Occipital lobe (tissue), 2 donors: ENCODE results near the gene MXD4. TPM values are rescaled to one million over a fixed set of nuclear protein-coding genes. Genes with fewer than 3 reads are reported as not detected.

Experiments used
- DNase-seq: peaks from one replicate; lab custom pipeline; 2025; lab: John Stamatoyannopoulos, UW
- total RNA-seq: library from RNA; depleted of rRNA; stranded (reverse); fragments of >200 nt; gene quantifications from one replicate; pipeline ENCODE4 v1.2.3, GENCODE V29; 2014

Gene MXD4
- total RNA-seq, 1 donor from 2014 or later, result 19.7 TPM

DNA sequence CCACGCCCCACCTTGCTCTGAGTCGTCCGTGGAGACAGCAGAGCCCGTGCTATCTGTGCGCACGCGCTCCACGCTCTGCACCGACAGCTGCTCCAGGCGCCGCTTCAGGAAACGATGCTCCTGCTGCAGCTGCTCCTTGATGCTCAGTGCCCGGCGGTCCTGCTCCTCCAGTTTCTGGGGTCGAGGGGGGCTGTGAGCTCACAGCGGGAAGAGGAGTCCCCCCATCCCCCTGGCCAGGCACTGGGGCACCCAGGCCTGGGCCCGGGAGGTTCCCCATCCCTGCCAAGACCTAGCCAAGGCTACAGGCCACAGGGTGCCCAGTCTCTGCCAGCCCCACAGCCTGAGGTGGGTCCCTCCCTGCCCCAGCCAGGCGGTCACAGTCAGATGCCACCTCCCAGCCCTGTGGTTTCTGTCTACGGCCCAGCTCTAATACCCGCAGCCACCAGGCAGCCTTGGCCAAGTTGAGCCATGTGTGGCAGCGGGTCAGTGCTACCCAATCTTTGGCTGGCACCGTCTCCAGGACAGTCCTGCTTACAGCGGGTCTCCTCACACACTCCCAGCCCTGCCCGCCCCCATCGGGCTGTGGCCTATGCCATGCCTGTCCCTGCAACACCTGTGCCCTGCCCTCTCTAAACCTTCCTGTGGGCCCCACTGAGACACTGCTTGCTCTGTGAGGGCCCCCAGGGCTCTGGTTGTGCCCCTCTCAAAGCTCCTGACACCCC, 10.7 kb downstream of the MXD4 start:
- DNase-seq, result no peak

DNA sequence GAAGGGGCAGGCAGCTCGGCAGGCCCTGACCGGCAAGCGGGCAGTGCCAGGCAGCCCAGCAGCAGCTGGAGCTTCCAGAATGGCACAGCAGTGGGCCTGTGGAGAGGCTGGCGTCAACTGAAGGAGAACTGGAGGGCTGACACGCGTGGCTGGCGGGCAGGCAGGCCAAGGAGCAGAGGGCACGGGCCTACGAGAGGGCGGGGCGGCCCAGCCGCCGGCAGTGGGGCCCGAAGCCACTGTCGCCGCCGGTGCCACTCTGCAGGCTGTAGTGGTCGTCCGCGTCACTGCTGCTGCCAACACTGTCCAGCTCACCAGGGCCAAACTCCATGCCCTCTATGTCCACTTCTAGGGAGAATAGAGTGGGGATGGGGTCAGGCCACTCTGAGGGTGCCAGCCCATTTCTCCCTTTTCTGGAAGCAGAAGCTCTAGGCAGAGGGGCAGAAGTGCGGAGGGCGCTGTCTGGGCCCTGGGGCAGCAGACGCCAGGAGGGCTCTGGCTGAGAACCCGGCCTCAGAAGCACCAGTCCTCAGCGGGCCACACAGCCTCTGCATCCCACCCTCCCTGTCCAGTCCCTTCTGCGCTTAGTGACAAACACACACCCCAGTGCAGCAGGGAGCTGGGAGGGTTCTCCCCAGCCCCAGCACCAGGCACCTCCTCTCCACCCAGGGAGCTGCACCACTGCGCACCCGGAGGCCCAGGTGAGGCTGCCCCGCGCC, 11.4 kb downstream of the MXD4 start:
- no peak for DNase-seq

GRCh38 chr4:2249526-2250356, 12.2 kb downstream of the MXD4 start:
- no peak for DNase-seq

DNA sequence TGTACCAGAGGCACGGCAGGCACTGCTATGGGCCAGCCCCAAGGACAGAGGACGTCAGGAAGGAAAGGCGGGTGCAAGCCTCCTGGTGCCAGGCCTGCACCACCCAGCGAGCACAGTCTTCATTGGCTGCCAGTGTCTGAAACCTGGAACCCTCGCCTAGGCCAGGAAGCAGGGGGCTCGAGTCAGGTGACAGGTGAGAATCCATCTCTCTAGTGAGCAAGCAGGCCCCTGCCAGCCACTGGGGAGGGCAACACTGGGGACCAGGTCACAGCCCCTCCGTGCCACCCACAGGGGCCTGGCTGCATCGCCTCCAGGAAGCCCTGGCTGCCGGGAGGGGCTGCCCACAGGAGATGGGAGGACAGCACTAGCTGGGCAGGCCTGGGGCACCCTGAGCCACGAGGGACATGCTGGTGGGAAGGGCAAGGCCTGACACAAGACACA, 13.1 kb downstream of the MXD4 start:
- no peak for DNase-seq

DNA sequence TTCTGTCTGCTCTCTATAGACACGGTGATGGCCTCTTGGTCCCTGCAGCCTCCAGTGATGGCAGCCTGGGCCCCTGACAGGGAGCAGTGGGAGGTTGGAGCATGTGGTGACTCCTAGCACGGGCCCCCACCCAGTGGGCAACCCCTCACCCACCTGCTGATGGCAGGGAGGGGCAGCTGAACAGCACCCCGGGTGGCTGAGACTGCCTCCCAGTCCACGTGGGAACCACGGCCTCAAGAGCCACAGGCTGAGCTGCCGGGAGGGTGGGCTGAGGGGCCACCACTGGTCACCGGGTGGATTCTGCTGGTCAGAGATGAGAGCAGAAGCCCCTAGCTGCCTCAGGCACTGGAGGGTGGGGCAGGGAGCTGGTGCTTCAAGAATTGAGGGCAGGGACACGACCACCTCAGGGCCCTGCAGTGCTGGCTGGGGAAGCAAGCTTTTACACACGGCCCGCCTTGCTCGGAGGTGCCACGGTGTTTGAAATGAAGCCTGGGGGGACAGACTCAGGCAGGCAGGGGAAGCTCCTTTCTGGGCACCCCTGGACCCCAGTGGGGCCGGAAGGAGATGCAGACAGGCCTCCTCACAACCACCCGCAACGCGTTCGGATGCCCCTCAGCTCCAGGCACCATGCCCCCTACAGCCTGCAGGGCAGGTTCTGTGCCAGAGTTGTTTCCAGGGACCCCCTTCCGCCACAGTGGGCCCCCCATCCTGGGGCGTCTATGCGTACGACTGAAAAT, 13.7 kb downstream of the MXD4 start:
- no peak for DNase-seq

DNA sequence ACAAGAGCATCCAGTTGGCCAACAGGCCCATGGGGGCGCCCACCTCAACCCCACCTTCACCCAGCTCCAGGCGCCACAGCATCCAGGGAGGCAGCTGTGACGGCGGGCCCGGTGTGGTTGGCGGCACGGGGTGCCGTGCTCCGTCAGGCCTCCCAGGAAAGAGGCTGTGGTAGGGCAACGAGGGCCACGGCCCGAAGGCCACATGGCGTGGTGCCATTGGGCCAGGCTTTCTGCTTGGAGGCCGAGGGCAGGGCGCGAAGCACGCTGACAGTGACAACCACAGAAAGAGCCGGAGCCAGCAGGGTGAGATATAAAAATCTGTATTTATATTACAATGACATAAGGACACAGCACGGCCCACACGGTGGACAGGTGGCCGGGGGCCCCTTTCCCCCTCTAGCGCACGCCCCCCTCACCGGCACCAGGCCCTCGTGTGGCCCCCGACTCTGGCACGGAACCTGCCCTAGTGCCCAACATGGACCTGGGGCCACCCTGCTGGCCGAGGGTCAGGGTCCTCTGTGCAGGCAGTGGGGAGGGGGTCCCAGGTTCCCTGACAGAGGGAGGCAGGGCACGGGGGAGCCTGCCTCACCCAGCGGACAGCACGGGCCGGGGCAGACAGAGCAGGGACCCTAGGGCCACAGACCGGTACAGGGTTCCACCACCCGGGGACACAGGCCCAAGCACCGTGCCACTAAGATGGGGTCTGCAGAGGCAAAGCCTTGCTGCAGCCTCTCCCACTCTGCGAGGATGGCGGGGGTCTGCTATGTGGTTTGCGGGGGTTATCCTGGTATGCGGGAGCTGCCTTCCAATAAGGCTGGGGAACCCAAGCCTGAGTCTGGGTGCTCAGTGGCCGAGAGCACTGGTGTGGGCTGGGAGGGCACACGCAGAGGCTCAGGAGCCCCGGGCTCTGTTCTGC, 14.5 kb downstream of the MXD4 start:
- no peak for DNase-seq

GRCh38 chr4:2246384-2247127, 15.4 kb downstream of the MXD4 start:
- no peak for DNase-seq

- DNase-seq, result no peak
These were observed 16.1 kb downstream of the MXD4 start for GRCh38 chr4:2245787-2246275.

GRCh38 chr4:2245057-2245786, 16.7 kb downstream of the MXD4 start:
- DNase-seq, result no peak

GRCh38 chr4:2243681-2244380, 18.1 kb downstream of the MXD4 start:
- no peak for DNase-seq

- peak; percentile 98 for DNase-seq
These were observed 20.2 kb downstream of the MXD4 start, which contains the start of the genes HAUS3 and POLN for GRCh38 chr4:2241410-2242353. Gene HAUS3 (minus strand): TSS chr4:2242121. CDS start chr4:2240946, 1,175 bp downstream. Gene POLN (minus strand): TSS chr4:2242121. CDS start chr4:2229231, 12,890 bp downstream.

DNA sequence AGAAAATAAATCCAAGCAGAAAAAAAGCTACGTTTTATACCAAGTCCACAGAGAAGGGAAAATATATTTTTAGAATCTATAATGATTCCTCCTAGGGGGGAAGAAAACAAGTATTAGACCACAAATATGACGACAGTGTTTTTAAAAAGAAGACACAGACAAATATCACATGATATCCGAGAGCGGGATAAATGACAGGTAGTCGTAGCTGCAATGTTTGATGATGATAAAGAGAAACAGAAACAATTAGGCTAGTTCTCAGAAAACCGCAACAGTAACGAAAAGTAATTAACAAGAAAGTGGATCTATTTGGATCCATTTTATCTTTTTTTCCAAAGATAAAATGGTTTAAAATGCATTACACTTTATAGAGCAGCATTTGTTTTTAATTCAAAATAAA, 20.9 kb downstream of the MXD4 start:
- DNase-seq, result no peak

GRCh38 chr4:2236944-2237666, 24.8 kb downstream of the MXD4 start:
- DNase-seq, result no peak

- no peak for DNase-seq
These were observed 30.8 kb downstream of the MXD4 start for GRCh38 chr4:2231082-2231481.

- no peak for DNase-seq
These were observed 35.6 kb downstream of the MXD4 start for GRCh38 chr4:2226261-2226660.

DNA sequence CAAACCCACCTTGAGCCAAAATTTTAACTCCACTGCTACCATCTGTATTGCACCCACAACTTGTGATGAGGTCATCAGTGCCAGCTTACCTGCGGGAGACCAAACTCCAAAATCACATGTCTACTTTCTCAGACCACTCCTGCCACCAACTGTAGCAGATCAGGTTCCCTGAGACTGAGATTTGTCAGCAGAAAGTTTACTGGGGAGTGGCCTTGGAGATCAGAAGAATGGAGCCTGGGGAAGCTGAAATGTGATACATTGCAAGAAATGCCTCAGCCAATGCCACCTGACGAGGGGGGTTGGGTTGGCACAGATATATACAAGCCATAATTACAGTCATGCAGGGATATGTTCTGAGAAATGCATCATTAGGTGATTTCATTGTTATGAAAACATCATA, 39.1 kb downstream of the MXD4 start:
- DNase-seq, result no peak
